Esophagus muscularis mucosa (tissue), 4 donors: ENCODE measurements around the gene BBLN. TPM values are rescaled to one million over a fixed set of nuclear protein-coding genes. Genes with fewer than 3 reads are reported as not detected.

Source experiments
- DNase-seq: peaks from one replicate; pipeline ENCODE4 v3.0.0-alpha.2; 2017; ENCODE audit errors: extremely low spot score
- H3K27ac ChIP-seq, 4 donors: fragments of 200-600 bp; sonication (generic); replicated peaks in 1 of 4; 1 replicate in 3 of 4; 2 replicates in 1 of 4; pipeline ENCODE4 v1.5.1; 2016 to 2019; ENCODE audit warnings: mild to moderate bottlenecking in 1 of 4
- H3K27me3 ChIP-seq, 4 donors: fragments of 200-600 bp; sonication (generic); one replicate each; pipeline versions ENCODE4 v1.5.1 to v1.6.0; 2016 to 2019
- H3K36me3 ChIP-seq, 4 donors: fragments of 200-600 bp; sonication (generic); one replicate each; pipeline ENCODE4 v1.5.1; 2016 to 2019
- H3K4me1 ChIP-seq, 4 donors: fragments of 200-600 bp; sonication (generic); one replicate each; pipeline ENCODE4 v1.5.1; 2016 to 2019
- H3K4me3 ChIP-seq, 4 donors: fragments of 200-600 bp; sonication (generic); 1 replicate in 2 of 4; 2 replicates in 2 of 4; pipeline ENCODE4 v1.5.1; 2016 to 2019; ENCODE audit warnings: mild to moderate bottlenecking in 4 of 4, moderate library complexity in 1 of 4
- H3K9me3 ChIP-seq, 4 donors: fragments of 200-600 bp; sonication (generic); 1 replicate in 3 of 4; 2 replicates in 1 of 4; pipeline ENCODE4 v1.5.1; 2016 to 2019
- EP300 ChIP-seq: sonication (generic); formaldehyde crosslinking; IDR thresholded peaks from one replicate; pipeline ENCODE4 v1.6.1; 2017; ENCODE audit warnings: antibody characterized with exemption
- POLR2A ChIP-seq: fragments of 450-650 bp; IDR thresholded peaks from one replicate; pipeline ENCODE4 v1.6.1; 2017; ENCODE audit warnings: antibody characterized with exemption, moderate library complexity, mild to moderate bottlenecking, low read depth
- POLR2AphosphoS5 ChIP-seq, 2 donors: sonication (generic); formaldehyde crosslinking; IDR thresholded peaks; one replicate each; pipeline ENCODE4 v1.6.1; 2017; ENCODE audit warnings: antibody characterized with exemption in 2 of 2
- WGBS: methylation state at CpG from one replicate; pipeline ENCODE4 v1.1.5; 2018; 5-methylcytosine and 5-hydroxymethylcytosine counted together
- intact Hi-C: fragments of 100-400 bp; cut with DNase I; formaldehyde crosslinking; loops from one replicate; pipeline ENCODE4 v1.15.1; 2023
- total RNA-seq, 4 donors: library from RNA; depleted of rRNA; stranded (reverse); fragments of >200 nt; gene quantifications; one replicate each; pipeline versions ENCODE4 v1.1.0 to v1.2.1, GENCODE V29; 2016
- TF ChIP-seq, protein P1 (sequence below), 3 experiments: fragments of 200-600 bp in 2 of 3; fragments of 450-650 bp in 1 of 3; sonication (generic) in 2 of 3; IDR thresholded peaks; one replicate each; pipeline ENCODE4 v1.5.1; 2017 to 2019; ENCODE audit warnings: antibody characterized with exemption in 3 of 3, mild to moderate bottlenecking in 2 of 3, moderate library complexity in 1 of 3

BBLN gene
- total RNA-seq, 4 donors from 2014 or later = 132 to 213 (median 148) TPM

DNA sequence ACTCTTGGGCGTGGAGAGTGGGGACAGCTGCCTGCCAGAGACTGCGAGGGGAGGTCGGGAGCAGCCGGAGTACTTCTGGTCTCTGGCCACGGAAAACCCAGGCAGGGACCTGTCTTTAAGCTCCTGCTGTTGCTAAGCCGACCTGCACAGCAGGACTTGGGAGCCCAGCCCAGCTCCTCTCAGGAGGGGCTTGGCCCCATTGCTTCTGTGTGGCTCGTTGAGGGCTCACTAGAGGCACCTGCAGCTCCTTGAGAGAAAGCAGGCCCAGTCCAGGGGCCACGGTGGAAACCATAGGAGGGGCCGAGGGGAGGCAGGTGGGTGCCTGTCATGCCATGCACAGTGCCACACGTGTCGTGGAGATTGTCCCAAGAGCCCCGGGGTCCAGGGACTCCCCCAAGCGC is 14.1 kb upstream of the BBLN start:
- intact Hi-C loops = no loop called here
- no peak for DNase-seq
- H3K4me1 ChIP-seq = peaks cover 7 to 15% (median 9%) of the 10 kb centered on the region in 4 donors
- WGBS = 82% methylated on average over 9 of the region's 13 CpGs
- no peaks in the 10 kb centered on the region for H3K36me3 ChIP-seq
- no peak overlapping the region for H3K4me3 ChIP-seq
- no peaks in the 10 kb centered on the region for H3K27me3 ChIP-seq
- H3K27ac ChIP-seq = no peak overlapping the region
- H3K9me3 ChIP-seq = no peaks in the 10 kb centered on the region
- no peak for TF ChIP-seq POLR2AphosphoS5 (IDR thresholded peaks at IDR 0.05)
- no peak for TF ChIP-seq POLR2A
- TF ChIP-seq EP300 = no peak
- TF ChIP-seq, protein P1, sequence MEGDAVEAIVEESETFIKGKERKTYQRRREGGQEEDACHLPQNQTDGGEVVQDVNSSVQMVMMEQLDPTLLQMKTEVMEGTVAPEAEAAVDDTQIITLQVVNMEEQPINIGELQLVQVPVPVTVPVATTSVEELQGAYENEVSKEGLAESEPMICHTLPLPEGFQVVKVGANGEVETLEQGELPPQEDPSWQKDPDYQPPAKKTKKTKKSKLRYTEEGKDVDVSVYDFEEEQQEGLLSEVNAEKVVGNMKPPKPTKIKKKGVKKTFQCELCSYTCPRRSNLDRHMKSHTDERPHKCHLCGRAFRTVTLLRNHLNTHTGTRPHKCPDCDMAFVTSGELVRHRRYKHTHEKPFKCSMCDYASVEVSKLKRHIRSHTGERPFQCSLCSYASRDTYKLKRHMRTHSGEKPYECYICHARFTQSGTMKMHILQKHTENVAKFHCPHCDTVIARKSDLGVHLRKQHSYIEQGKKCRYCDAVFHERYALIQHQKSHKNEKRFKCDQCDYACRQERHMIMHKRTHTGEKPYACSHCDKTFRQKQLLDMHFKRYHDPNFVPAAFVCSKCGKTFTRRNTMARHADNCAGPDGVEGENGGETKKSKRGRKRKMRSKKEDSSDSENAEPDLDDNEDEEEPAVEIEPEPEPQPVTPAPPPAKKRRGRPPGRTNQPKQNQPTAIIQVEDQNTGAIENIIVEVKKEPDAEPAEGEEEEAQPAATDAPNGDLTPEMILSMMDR (IDR thresholded peaks at IDR 0.05) = no peak

DNA sequence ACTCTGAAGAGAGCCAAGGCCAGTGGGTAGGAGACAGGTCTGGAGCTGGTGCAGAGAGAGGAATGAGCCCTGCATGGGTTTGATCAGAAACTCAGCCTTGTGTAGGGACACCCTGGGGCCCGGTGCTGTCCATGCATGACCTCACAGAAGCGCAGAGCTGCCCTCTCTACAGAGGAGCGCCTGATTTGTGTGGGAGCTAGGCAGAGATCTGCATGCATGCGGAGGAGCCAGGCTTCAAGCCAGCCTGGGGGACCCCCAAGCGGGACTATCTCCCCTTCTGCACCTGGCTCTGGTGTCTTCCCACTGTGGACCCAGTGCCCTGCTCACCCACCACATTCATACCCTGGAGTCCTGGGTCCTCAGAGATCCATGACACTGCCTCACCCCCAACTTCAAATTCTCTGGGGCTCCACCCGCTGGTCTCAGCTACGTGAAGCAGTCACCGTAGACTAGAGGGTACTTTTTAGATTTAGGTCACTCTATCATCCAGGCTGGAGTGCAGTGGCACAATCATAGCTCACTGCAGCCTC is 13.4 kb upstream of the BBLN start:
- Histone ChIP-seq H3K36me3 (no peaks in the 10 kb centered on the region), H3K4me3 (no peak overlapping the region), H3K27me3 (no peaks in the 10 kb centered on the region), H3K4me1 (peaks cover 7 to 15% (median 9%) of the 10 kb centered on the region in 4 donors), H3K27ac (no peak overlapping the region), H3K9me3 (no peaks in the 10 kb centered on the region)
- intact Hi-C loops = no loop called here
- 91% methylated on average over 8 of the region's 8 CpGs for WGBS
- DNase-seq = no peak
- TF ChIP-seq, protein P1 (IDR thresholded peaks at IDR 0.05) = no peak
- TF ChIP-seq EP300 = no peak
- no peak for TF ChIP-seq POLR2AphosphoS5 (IDR thresholded peaks at IDR 0.05)
- no peak for TF ChIP-seq POLR2A

DNA sequence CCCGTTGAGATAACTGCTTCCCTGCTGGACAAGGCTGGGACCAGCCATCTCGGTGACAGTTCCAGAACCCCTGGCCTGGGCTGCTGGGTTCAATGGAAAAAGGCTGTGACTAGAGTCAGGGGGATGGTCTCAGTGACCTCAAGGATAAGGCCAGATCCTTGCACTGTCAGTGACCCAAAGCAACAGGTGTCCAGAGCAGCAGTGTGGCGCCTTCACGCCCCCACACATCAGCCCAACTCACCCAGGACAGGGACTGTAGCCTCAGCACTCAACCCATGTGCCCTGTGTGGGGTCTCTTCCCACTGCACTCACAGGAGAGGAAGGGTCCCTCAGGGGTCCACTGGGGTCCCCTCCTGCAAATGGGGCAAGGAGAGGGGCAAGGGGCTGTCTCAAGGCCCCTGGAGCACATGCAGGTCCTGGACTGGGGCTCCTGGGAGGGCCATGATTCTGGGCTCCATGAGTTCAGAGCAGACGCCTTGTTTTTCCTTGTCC is 11.5 kb upstream of the BBLN start:
- no peaks in the 10 kb centered on the region for H3K36me3 ChIP-seq
- intact Hi-C loops = no loop called here
- H3K9me3 ChIP-seq = no peaks in the 10 kb centered on the region
- no peaks in the 10 kb centered on the region for H3K27me3 ChIP-seq
- 67% methylated on average over 1 of the region's 5 CpGs for WGBS
- no peak for DNase-seq
- H3K27ac ChIP-seq = peak overlapping the region in 1 of 4 donors; percentile 27
- no peak for TF ChIP-seq EP300
- TF ChIP-seq POLR2AphosphoS5 (IDR thresholded peaks at IDR 0.05) = no peak
- no peak for TF ChIP-seq POLR2A
- TF ChIP-seq, protein P1 (IDR thresholded peaks at IDR 0.05) = no peak
- peaks cover 7 to 15% (median 9%) of the 10 kb centered on the region in 4 donors for H3K4me1 ChIP-seq
- no peak overlapping the region for H3K4me3 ChIP-seq

DNA sequence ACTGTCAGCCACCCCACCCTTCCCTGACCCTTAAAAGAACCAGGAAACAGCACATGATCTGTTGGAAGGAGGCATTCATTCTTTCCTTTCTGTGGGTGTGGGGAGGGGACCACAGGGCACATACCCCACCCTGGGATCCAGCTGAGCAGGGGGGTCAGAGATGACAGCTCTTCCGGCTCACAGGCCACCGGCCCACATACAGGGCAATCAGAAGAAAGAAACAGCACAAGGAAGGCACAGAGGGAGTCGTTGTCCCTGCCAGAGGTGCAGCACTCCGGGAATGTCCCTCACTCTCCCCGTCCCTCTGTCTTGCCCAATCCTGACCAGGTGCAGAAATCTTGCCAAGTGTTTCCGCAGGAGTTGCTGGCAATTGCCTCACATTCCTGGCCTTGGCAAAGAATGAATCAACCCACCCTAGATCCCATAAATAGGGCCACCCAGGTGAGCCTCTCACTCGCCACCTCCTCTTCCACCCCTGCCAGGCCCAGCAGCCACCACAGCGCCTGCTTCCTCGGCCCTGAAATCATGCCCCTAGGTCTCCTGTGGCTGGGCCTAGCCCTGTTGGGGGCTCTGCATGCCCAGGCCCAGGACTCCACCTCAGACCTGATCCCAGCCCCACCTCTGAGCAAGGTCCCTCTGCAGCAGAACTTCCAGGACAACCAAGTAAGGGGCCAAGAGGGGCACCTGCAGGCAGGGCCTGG is 10.9 kb upstream of the BBLN start, which contains the start of gene LCN2:
Gene LCN2 (plus strand): TSS at position 453 of the 701 bp plus-strand sequence. CDS start 73 bp downstream, at position 526.
- Histone ChIP-seq H3K9me3 (no peaks in the 10 kb centered on the region), H3K4me3 (no peak within 1 kb of the TSS), H3K27me3 (no peaks in the 10 kb centered on the region), H3K36me3 (no peaks in the 10 kb centered on the region), H3K27ac (peak within 1 kb of the TSS in 1 of 4 donors; percentile 27), H3K4me1 (peaks cover 7 to 15% (median 9%) of the 10 kb centered on the region in 4 donors)
- WGBS = 83% methylated on average over 6 of the region's 9 CpGs
- TF ChIP-seq POLR2A = no peak
- TF ChIP-seq POLR2AphosphoS5 (IDR thresholded peaks at IDR 0.05) = no peak
- TF ChIP-seq, protein P1 (IDR thresholded peaks at IDR 0.05) = no peak
- TF ChIP-seq EP300 = no peak
- DNase-seq = no peak
- intact Hi-C loops = no loop called here
